PC-3 (cell line): ENCODE data around the gene SAPCD1. TPM values are rescaled to one million over a fixed set of nuclear protein-coding genes. Genes with fewer than 3 reads are reported as not detected.

Source experiments
- ATAC-seq: fragments of 200-7000 bp; cut with Tn5 transposase; 2 replicates; pipeline ENCODE4 v1.9.1; 2020; ENCODE audit warnings: mild to moderate bottlenecking, moderate library complexity
- BruUV-seq: library from RNA; stranded (reverse); fragments of 400-500 nt; replicated peaks from 2 replicates; lab custom pipeline; 2021; lab: Mats Ljungman, UMichigan
- CTCF ChIA-PET: fragments of 300-600 bp; sonication (Branson Sonifier 250); formaldehyde crosslinking; loops from one replicate; lab custom pipeline; 2022; ENCODE audit warnings: antibody characterized with exemption; lab: Charles Lee
- POLR2A ChIA-PET: fragments of 300-600 bp; sonication (Branson Sonifier 250); formaldehyde crosslinking; loops from one replicate; lab custom pipeline; 2022; ENCODE audit warnings: antibody characterized with exemption; ENCODE audit not compliant: unreplicated experiment; lab: Charles Lee
- DNase-seq: peaks from one replicate; pipeline ENCODE4 v3.0.0-alpha.2; 2015
- H2AFZ ChIP-seq: fragments of 300-600 bp; sonication (generic); 2 replicates; pipeline ENCODE4 v1.6.0; 2016; ENCODE audit warnings: antibody characterized with exemption, low read length
- H3F3A ChIP-seq: fragments of 300-600 bp; sonication (generic); one replicate; pipeline ENCODE4 v1.6.0; 2017; ENCODE audit warnings: antibody characterized with exemption, low read length, control low read depth, mild to moderate bottlenecking; ENCODE audit not compliant: unreplicated experiment
- H3K27ac ChIP-seq: fragments of 300-600 bp; sonication (generic); 2 replicates; pipeline ENCODE4 v1.5.1; 2016; ENCODE audit warnings: mild to moderate bottlenecking, low read length
- H3K27me3 ChIP-seq: fragments of 300-600 bp; sonication (generic); 2 replicates; pipeline ENCODE4 v1.6.1; 2016; ENCODE audit warnings: low read length, mixed read lengths
- H3K36me3 ChIP-seq: fragments of 300-600 bp; sonication (generic); 2 replicates; pipeline ENCODE4 v1.6.1; 2016; ENCODE audit warnings: low read depth, mixed run types, low read length, mixed read lengths
- H3K4me1 ChIP-seq: fragments of 300-600 bp; sonication (generic); 2 replicates; pipeline ENCODE4 v1.5.1; 2016; ENCODE audit warnings: low read length; ENCODE audit not compliant: insufficient read depth
- H3K4me2 ChIP-seq: fragments of 300-600 bp; sonication (generic); 2 replicates; pipeline ENCODE4 v1.6.0; 2016; ENCODE audit warnings: low read length
- H3K4me3 ChIP-seq: fragments of 300-600 bp; sonication (generic); 2 replicates; pipeline ENCODE4 v1.5.1; 2016; ENCODE audit warnings: mild to moderate bottlenecking, low read length, mixed read lengths
- H3K79me2 ChIP-seq: fragments of 300-600 bp; sonication (generic); 2 replicates; pipeline ENCODE4 v1.6.1; 2017; ENCODE audit warnings: low read length, mixed read lengths
- H3K9ac ChIP-seq: fragments of 300-600 bp; sonication (generic); 2 replicates; pipeline ENCODE4 v1.6.0; 2016; ENCODE audit warnings: mild to moderate bottlenecking, low read length
- H3K9me2 ChIP-seq: fragments of 300-600 bp; sonication (generic); replicated peaks from 2 replicates; pipeline ENCODE4 v1.6.1; 2016; ENCODE audit warnings: mixed run types, low read length, mixed read lengths
- H3K9me3 ChIP-seq: fragments of 300-600 bp; sonication (generic); 2 replicates; pipeline ENCODE4 v1.6.1; 2016; ENCODE audit warnings: low read length, mixed read lengths
- H4K20me1 ChIP-seq: fragments of 300-600 bp; sonication (generic); 2 replicates; pipeline ENCODE4 v1.6.1; 2016; ENCODE audit warnings: low read length, mixed read lengths
- EZH2 ChIP-seq: fragments of 300-600 bp; sonication (generic); IDR thresholded peaks from one replicate; pipeline ENCODE4 v1.6.1; 2017; ENCODE audit warnings: antibody characterized with exemption, mild to moderate bottlenecking, low read length; ENCODE audit not compliant: unreplicated experiment
- EZH2phosphoT487 ChIP-seq: fragments of 300-600 bp; sonication (generic); IDR thresholded peaks from 2 replicates; pipeline ENCODE4 v1.6.1; 2018; ENCODE audit warnings: mild to moderate bottlenecking, antibody characterized with exemption, low read length, borderline replicate concordance
- intact Hi-C: fragments of 100-400 bp; cut with micrococcal nuclease; formaldehyde crosslinking; loops from 2 replicates; pipeline ENCODE4 v1.9.0; 2023
- total RNA-seq: library from RNA; depleted of rRNA; stranded (reverse); fragments of >200 nt; gene quantifications from 2 replicates; pipeline ENCODE4 v1.2.3, GENCODE V29; 2014
- TF ChIP-seq, protein P1 (sequence below): fragments of 300-600 bp; sonication (generic); conservative IDR thresholded peaks from 2 replicates; pipeline ENCODE4 v1.5.1; 2017; ENCODE audit warnings: antibody characterized with exemption, low read depth, mild to moderate bottlenecking, low read length

SAPCD1 gene
- total RNA-seq, 1 experiment from 2014 or later, result 4.2 TPM

DNA sequence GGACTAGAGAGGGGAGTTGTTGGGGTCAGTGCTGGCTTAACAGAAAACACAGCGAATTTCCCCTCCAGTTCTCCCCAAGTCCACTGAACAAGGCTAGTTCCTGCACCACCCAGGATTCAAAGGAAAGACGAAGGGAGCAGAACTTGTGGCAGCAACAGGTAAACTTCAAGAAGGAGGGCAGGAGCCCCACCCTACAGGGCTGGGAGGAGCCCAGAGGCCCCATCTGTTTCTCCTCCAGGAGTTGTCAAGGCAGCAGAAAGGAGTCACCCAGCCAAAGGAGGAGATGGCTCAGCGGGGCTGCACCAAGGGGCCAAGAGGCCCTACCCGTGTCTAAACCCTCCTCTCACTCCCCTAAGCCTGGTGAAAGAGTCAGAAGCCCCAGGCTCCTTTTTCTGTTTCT, 1.7 kb downstream of the SAPCD1 start:
- H3K9me2 ChIP-seq, result no peaks in the 10 kb centered on the region
- ATAC-seq, result no peak
- no TSS peak for BruUV-seq
- no peak for DNase-seq
- intact Hi-C loops, result loop anchor here (10.0 kb wide), 1 partner anchor 49 kb away; the partner anchor contains the start of gene LY6G6D
- H3K4me3 ChIP-seq, result no peak overlapping the region
- 0 out of 2 replicates have a peak, but pooled peaks cover 5% of the 10 kb centered on the region for H3K4me1 ChIP-seq
- H2AFZ ChIP-seq, result no peak overlapping the region
- H3K79me2 ChIP-seq, result no peaks in the 10 kb centered on the region
- CTCF ChIA-PET, result interaction anchor here (0.6 kb wide), 1 partner anchor 66 kb away, joined by 6 read pairs; no protein-coding TSS in a partner anchor
- H3K27me3 ChIP-seq, result no peaks in the 10 kb centered on the region
- no peak overlapping the region for H3K27ac ChIP-seq
- no peak overlapping the region for H3K9ac ChIP-seq
- POLR2A ChIA-PET, result no interaction called here
- no peaks in the 10 kb centered on the region for H3K9me3 ChIP-seq
- H4K20me1 ChIP-seq, result no peaks in the 10 kb centered on the region
- H3K36me3 ChIP-seq, result no peaks in the 10 kb centered on the region
- TF ChIP-seq, protein P1, sequence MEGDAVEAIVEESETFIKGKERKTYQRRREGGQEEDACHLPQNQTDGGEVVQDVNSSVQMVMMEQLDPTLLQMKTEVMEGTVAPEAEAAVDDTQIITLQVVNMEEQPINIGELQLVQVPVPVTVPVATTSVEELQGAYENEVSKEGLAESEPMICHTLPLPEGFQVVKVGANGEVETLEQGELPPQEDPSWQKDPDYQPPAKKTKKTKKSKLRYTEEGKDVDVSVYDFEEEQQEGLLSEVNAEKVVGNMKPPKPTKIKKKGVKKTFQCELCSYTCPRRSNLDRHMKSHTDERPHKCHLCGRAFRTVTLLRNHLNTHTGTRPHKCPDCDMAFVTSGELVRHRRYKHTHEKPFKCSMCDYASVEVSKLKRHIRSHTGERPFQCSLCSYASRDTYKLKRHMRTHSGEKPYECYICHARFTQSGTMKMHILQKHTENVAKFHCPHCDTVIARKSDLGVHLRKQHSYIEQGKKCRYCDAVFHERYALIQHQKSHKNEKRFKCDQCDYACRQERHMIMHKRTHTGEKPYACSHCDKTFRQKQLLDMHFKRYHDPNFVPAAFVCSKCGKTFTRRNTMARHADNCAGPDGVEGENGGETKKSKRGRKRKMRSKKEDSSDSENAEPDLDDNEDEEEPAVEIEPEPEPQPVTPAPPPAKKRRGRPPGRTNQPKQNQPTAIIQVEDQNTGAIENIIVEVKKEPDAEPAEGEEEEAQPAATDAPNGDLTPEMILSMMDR, result no peak
- TF ChIP-seq EZH2 (no peak), EZH2phosphoT487 (no peak)
- H3F3A ChIP-seq, result no peaks in the 10 kb centered on the region
- no peak overlapping the region for H3K4me2 ChIP-seq

DNA sequence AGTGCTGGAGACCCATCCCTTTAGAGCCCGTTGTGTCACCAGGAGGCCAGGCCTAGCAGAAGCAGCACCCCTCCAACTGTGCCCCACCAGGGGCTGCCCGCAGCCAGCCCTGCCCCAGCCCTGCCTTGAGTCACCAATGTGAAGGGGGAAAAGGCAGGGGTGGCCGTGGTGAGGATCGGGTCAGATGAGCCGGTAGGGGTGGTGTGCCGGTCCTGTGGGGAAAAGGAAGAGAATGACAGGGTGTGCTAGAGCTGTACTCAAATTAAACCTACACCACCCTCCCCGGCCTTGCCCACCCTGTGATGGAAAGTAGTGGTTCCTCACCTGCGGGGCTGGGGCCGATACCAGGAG, 3.1 kb downstream of the SAPCD1 start:
- BruUV-seq, result no TSS peak

More for the DNA sequence above, 3.1 kb downstream of the SAPCD1 start:
- TF ChIP-seq, protein P1, result no peak
- no peak for TF ChIP-seq EZH2phosphoT487
- no peak for TF ChIP-seq EZH2
- no peak for DNase-seq
- no peak overlapping the region for H3K4me3 ChIP-seq
- H3K9ac ChIP-seq, result no peak overlapping the region
- H3K4me1 ChIP-seq, result 0 out of 2 replicates have a peak, but pooled peaks cover 5% of the 10 kb centered on the region
- no peak overlapping the region for H3K4me2 ChIP-seq
- H3F3A ChIP-seq, result no peaks in the 10 kb centered on the region
- H3K79me2 ChIP-seq, result no peaks in the 10 kb centered on the region
- no peak for ATAC-seq
- CTCF ChIA-PET, result interaction anchor here (0.6 kb wide), 1 partner anchor 47 kb away, joined by 3 read pairs; no protein-coding TSS in a partner anchor
- H4K20me1 ChIP-seq, result no peaks in the 10 kb centered on the region
- no peak overlapping the region for H3K27ac ChIP-seq
- POLR2A ChIA-PET, result no interaction called here
- intact Hi-C loops, result loop anchor here (10.0 kb wide), 1 partner anchor 51 kb away; the partner anchor contains the start of gene LY6G6D
- no peaks in the 10 kb centered on the region for H3K9me2 ChIP-seq
- peaks cover 2% of the 10 kb centered on the region; the same call in 1 of the 2 replicates for H3K36me3 ChIP-seq
- no peak overlapping the region for H2AFZ ChIP-seq
- H3K9me3 ChIP-seq, result no peaks in the 10 kb centered on the region
- H3K27me3 ChIP-seq, result no peaks in the 10 kb centered on the region
